HAP-1 (cell line): ENCODE data around the gene HVCN1.
A peak's percentile ranks its signal among the peaks of the same experiment; 100 is the strongest.

Experiments used
- DNase-seq, 2 experiments: peaks; one replicate each; pipeline ENCODE4 v3.0.0-alpha.2; 2016 to 2020; ENCODE audit warnings: low spot score in 2 of 2
- H3K27me3 ChIP-seq: fragments of 250-450 bp; sonication (Bioruptor Pico); 2 replicates; pipeline ENCODE4 v1.5.1; 2020; ENCODE audit warnings: low read depth, mild to moderate bottlenecking, moderate library complexity
- H3K36me3 ChIP-seq: fragments of 250-450 bp; sonication (Bioruptor Pico); replicated peaks from 2 replicates; pipeline ENCODE4 v1.5.1; 2020; ENCODE audit warnings: mild to moderate bottlenecking
- H3K4me1 ChIP-seq: fragments of 250-450 bp; sonication (Bioruptor Pico); 2 replicates; pipeline ENCODE4 v1.5.1; 2020; ENCODE audit warnings: mild to moderate bottlenecking
- H3K4me3 ChIP-seq: fragments of 250-450 bp; sonication (Bioruptor Pico); 2 replicates; pipeline ENCODE4 v1.5.1; 2020; ENCODE audit warnings: mild to moderate bottlenecking, moderate library complexity
- H3K9me3 ChIP-seq: fragments of 250-450 bp; sonication (Bioruptor Pico); 2 replicates; pipeline ENCODE4 v1.5.1; 2020; ENCODE audit warnings: mild to moderate bottlenecking, moderate library complexity
- in situ Hi-C: fragments of 300-500 bp; cut with MboI; formaldehyde crosslinking; loops from 3 replicates; pipeline ENCODE4 v1.14.3; 2020; ENCODE audit warnings: low sequenced_read_pairs, inconsistent platforms, mixed read lengths

HVCN1 gene

GRCh38 chr12:110690127-110690430, 1.2 kb upstream of the HVCN1 start:
- H3K4me3 ChIP-seq = no peak overlapping the region
- H3K27me3 ChIP-seq = no peaks in the 10 kb centered on the region
- in situ Hi-C loops = no loop called here
- H3K4me1 ChIP-seq = peaks cover 4% of the 10 kb centered on the region; the same call in 1 of the 2 replicates
- H3K9me3 ChIP-seq = no peaks in the 10 kb centered on the region
- no peaks in the 10 kb centered on the region for H3K36me3 ChIP-seq
- no peak for DNase-seq

- H3K9me3 ChIP-seq = no peaks in the 10 kb centered on the region
- DNase-seq = peak; percentile 38 to 73
- no peaks in the 10 kb centered on the region for H3K36me3 ChIP-seq
- in situ Hi-C loops = no loop called here
- H3K4me3 ChIP-seq = peak overlapping the region; percentile 43
- H3K4me1 ChIP-seq = peaks cover 4% of the 10 kb centered on the region; the same call in 1 of the 2 replicates
- no peaks in the 10 kb centered on the region for H3K27me3 ChIP-seq
Observed at GRCh38 chr12:110689281-110690126, 589 bp upstream of the HVCN1 start.

- Histone ChIP-seq H3K4me3 (no peak overlapping the region), H3K27me3 (no peaks in the 10 kb centered on the region), H3K4me1 (peaks cover 4% of the 10 kb centered on the region; the same call in 1 of the 2 replicates), H3K9me3 (no peaks in the 10 kb centered on the region), H3K36me3 (no peaks in the 10 kb centered on the region)
- no peak for DNase-seq
- in situ Hi-C loops = no loop called here
Observed at GRCh38 chr12:110687396-110688169, 1.3 kb downstream of the HVCN1 start.

- DNase-seq = no peak
- Histone ChIP-seq H3K9me3 (no peaks in the 10 kb centered on the region), H3K4me3 (no peak overlapping the region), H3K36me3 (no peaks in the 10 kb centered on the region), H3K27me3 (no peaks in the 10 kb centered on the region), H3K4me1 (peaks cover 4% of the 10 kb centered on the region; the same call in 1 of the 2 replicates)
- in situ Hi-C loops = no loop called here
Observed at GRCh38 chr12:110686294-110686903, 2.5 kb downstream of the HVCN1 start.

GRCh38 chr12:110684312-110684836, 4.5 kb downstream of the HVCN1 start:
- in situ Hi-C loops = no loop called here

GRCh38 chr12:110683888-110684287, 5.0 kb downstream of the HVCN1 start:
- no peak for DNase-seq
- in situ Hi-C loops = no loop called here
- Histone ChIP-seq H3K27me3 (no peaks in the 10 kb centered on the region), H3K9me3 (no peaks in the 10 kb centered on the region), H3K4me1 (no peaks in the 10 kb centered on the region), H3K36me3 (no peaks in the 10 kb centered on the region), H3K4me3 (no peak overlapping the region)

More at GRCh38 chr12:110684312-110684836, 4.5 kb downstream of the HVCN1 start:
- Histone ChIP-seq H3K36me3 (no peaks in the 10 kb centered on the region), H3K4me1 (peaks cover 1% of the 10 kb centered on the region; the same call in 1 of the 2 replicates), H3K4me3 (no peak overlapping the region), H3K27me3 (no peaks in the 10 kb centered on the region), H3K9me3 (no peaks in the 10 kb centered on the region)
- DNase-seq = no peak

GRCh38 chr12:110680032-110680431, 8.9 kb downstream of the HVCN1 start:
- no peaks in the 10 kb centered on the region for H3K4me1 ChIP-seq
- in situ Hi-C loops = no loop called here
- H3K4me3 ChIP-seq = no peak overlapping the region
- H3K36me3 ChIP-seq = no peaks in the 10 kb centered on the region
- H3K9me3 ChIP-seq = no peaks in the 10 kb centered on the region
- DNase-seq = no peak
- no peaks in the 10 kb centered on the region for H3K27me3 ChIP-seq

GRCh38 chr12:110679201-110679600, 9.7 kb downstream of the HVCN1 start:
- no peaks in the 10 kb centered on the region for H3K36me3 ChIP-seq
- DNase-seq = no peak
- H3K4me1 ChIP-seq = no peaks in the 10 kb centered on the region
- H3K27me3 ChIP-seq = no peaks in the 10 kb centered on the region
- H3K9me3 ChIP-seq = no peaks in the 10 kb centered on the region
- H3K4me3 ChIP-seq = no peak overlapping the region
- in situ Hi-C loops = no loop called here

- in situ Hi-C loops = no loop called here
- Histone ChIP-seq H3K36me3 (no peaks in the 10 kb centered on the region), H3K4me3 (no peak overlapping the region), H3K4me1 (no peaks in the 10 kb centered on the region), H3K27me3 (no peaks in the 10 kb centered on the region), H3K9me3 (no peaks in the 10 kb centered on the region)
- no peak for DNase-seq
Observed at GRCh38 chr12:110677982-110678381, 10.9 kb downstream of the HVCN1 start.

- no peaks in the 10 kb centered on the region for H3K9me3 ChIP-seq
- H3K36me3 ChIP-seq = no peaks in the 10 kb centered on the region
- H3K27me3 ChIP-seq = no peaks in the 10 kb centered on the region
- no peak for DNase-seq
- in situ Hi-C loops = no loop called here
- H3K4me3 ChIP-seq = no peak overlapping the region
- no peaks in the 10 kb centered on the region for H3K4me1 ChIP-seq
Observed at GRCh38 chr12:110677206-110677911, 11.6 kb downstream of the HVCN1 start.

- in situ Hi-C loops = no loop called here
- H3K27me3 ChIP-seq = no peaks in the 10 kb centered on the region
- no peak overlapping the region for H3K4me3 ChIP-seq
- H3K36me3 ChIP-seq = no peaks in the 10 kb centered on the region
- H3K9me3 ChIP-seq = no peaks in the 10 kb centered on the region
- DNase-seq = no peak
- H3K4me1 ChIP-seq = no peaks in the 10 kb centered on the region
Observed at GRCh38 chr12:110676171-110676570, 12.7 kb downstream of the HVCN1 start.

GRCh38 chr12:110670161-110670701, 18.7 kb downstream of the HVCN1 start:
- no peaks in the 10 kb centered on the region for H3K27me3 ChIP-seq
- H3K9me3 ChIP-seq = no peaks in the 10 kb centered on the region
- no peaks in the 10 kb centered on the region for H3K36me3 ChIP-seq
- H3K4me3 ChIP-seq = no peak overlapping the region
- H3K4me1 ChIP-seq = no peaks in the 10 kb centered on the region
- no peak for DNase-seq
- in situ Hi-C loops = no loop called here

- in situ Hi-C loops = no loop called here
- H3K36me3 ChIP-seq = no peaks in the 10 kb centered on the region
- H3K4me3 ChIP-seq = no peak overlapping the region
- no peak for DNase-seq
- no peaks in the 10 kb centered on the region for H3K4me1 ChIP-seq
- H3K9me3 ChIP-seq = 0 out of 2 replicates have a peak, but pooled peaks cover 5% of the 10 kb centered on the region
- no peaks in the 10 kb centered on the region for H3K27me3 ChIP-seq
Observed at GRCh38 chr12:110669193-110669502, 19.8 kb downstream of the HVCN1 start.
